EH (cell line): ENCODE results near the gene P2RX6.

ENCODE experiments used
- DNase-seq: peaks from one replicate; pipeline ENCODE4 v3.0.0-alpha.2; 2015; ENCODE audit warnings: low read depth

The P2RX6 gene

DNA sequence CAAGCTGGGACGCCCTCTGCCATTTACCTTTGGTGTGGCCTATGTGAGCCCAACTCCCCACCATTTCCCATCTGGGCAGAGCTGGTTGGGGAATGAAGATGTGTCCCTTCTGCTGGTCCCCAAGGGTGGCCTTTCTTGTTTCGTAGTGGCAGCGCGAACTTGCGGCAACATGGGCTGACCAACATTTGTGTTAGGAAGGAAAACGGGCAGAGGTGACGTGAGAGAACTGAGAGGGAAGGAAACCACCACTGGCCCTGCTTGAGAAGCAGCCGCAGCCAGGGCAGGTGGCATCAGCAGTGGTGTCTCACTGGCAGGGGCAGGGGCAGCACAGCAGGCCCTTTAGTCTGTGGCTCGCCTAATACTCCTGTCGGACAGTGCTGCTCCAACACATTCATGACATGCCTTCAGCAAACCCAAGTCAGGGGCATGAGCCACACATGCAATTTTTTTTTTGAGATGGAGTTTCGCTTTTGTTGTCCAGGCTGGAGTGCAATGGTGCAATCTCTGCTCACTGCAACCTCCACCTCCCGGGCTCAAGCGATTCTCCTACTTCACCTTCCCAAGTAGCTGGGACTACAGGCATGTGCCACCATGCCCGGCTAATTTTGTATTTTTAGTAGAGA is 60.7 kb downstream of the P2RX6 start:
- DNase-seq = no peak

DNA sequence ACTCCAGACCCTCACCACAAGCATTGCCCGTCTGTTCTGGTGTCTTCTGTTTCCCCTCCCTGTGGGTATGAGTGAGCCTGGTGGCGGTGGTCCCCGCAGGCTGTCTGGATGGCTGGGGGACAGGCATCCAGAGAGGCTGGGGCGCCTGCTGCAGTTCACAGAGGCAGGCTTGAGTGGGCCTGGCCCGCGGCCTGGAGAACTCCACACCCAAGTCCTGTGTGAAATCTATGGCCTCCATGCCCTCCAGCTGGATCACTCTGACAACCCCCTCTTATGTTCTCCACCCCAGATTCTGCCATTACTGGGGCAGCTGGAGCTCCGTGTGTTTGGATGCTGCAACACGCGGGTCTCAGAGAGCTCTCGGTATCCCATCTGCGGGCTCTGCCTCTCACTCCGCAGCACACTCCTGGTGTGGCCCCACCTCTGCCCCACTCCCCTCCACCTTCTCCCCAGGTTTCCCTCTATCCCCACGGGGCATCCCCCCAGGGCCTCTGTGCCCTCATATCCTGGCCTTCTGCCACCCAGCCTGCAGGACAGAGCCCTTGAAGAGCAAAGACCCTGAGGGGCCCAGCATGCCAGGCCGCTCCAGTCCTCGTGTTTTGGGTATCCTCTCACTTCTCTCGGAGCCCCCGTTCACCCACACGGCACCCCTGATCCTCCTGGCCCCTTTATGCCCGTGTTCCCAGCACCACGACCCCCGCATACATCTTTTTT is 62.1 kb downstream of the P2RX6 start:
- DNase-seq = no peak
